ENCODE data around the gene EIF4B.

GRCh38 chr12:53061404-53062010 lies 55.3 kb downstream of the EIF4B start:
- no peak for TF ChIP-seq GATA2 (IDR thresholded peaks at IDR 0.05; ENCODE audit: low read depth, low read length)
- no peak for TF ChIP-seq GATA3 (IDR thresholded peaks at IDR 0.05; ENCODE audit: low read depth, low read length)
